ENCODE data around the gene MBIP. TPM values are rescaled to one million over a fixed set of nuclear protein-coding genes. Genes with fewer than 3 reads are reported as not detected.

MBIP gene
- total and polyA plus RNA-seq, 2 experiments from 2014 or later = 24.4 to 49.7 TPM

GRCh38 chr14:36256126-36256801 lies 64.2 kb downstream of the MBIP start:
- H4K20me1 ChIP-seq (replicated peaks; ENCODE audit: insufficient read depth) = no peaks in the 10 kb centered on the region
- H3K4me3 Mint-ChIP-seq = no peak overlapping the region
- no peaks in the 10 kb centered on the region for H3K79me2 ChIP-seq (replicated peaks; ENCODE audit: insufficient read depth)
- H3K27ac ChIP-seq (ENCODE audit: low read depth) = no peak overlapping the region
- H3K4me1 ChIP-seq (ENCODE audit: insufficient read depth) = peaks cover 5% of the 10 kb centered on the region; the same call in 1 of the 2 replicates
- H3K27me3 Mint-ChIP-seq (ENCODE audit: insufficient read depth, low read depth, poor library complexity) = no peaks in the 10 kb centered on the region
- no peaks in the 10 kb centered on the region for H3K36me3 ChIP-seq (ENCODE audit: insufficient read depth)
- DNase-seq (ENCODE audit: low spot score) (no peak), ATAC-seq (no peak)
- H3K9me3 Mint-ChIP-seq = no peaks in the 10 kb centered on the region; the same call in 1 of the 3 replicates
- TF ChIP-seq ZNF462 (CRISPR knock-in tag; IDR thresholded peaks at IDR 0.05) (no peak), ZNF114 (CRISPR knock-in tag; IDR thresholded peaks at IDR 0.05) (no peak), CTCF (conservative IDR thresholded peaks at IDR 0.05; ENCODE audit: low read depth in 2 of 2) (no peak), JUNB (IDR thresholded peaks at IDR 0.05; ENCODE audit: unreplicated experiment) (no peak), ZNF331 (CRISPR knock-in tag; IDR thresholded peaks at IDR 0.05; ENCODE audit: low read depth) (no peak), NANOG (IDR thresholded peaks at IDR 0.05; ENCODE audit: borderline replicate concordance) (no peak), POLR2AphosphoS5 (IDR thresholded peaks at IDR 0.05; ENCODE audit: low read depth) (no peak), REST (IDR thresholded peaks at IDR 0.05; ENCODE audit: unreplicated experiment) (no peak), CREB1 (CRISPR knock-in tag; IDR thresholded peaks at IDR 0.05; ENCODE audit: low read depth) (no peak), ETS1 (IDR thresholded peaks at IDR 0.05) (no peak), STAT1 (IDR thresholded peaks at IDR 0.05; ENCODE audit: unreplicated experiment) (no peak), EZH2phosphoT487 (IDR thresholded peaks at IDR 0.05; ENCODE audit: unreplicated experiment) (no peak), EZH2 (IDR thresholded peaks at IDR 0.05; ENCODE audit: low read depth, unreplicated experiment) (no peak)
- no peak overlapping the region for H3K4me3 ChIP-seq
- H3K4me2 ChIP-seq = no peak overlapping the region
- H3K27ac Mint-ChIP-seq = no peak overlapping the region
- H3K36me3 Mint-ChIP-seq (ENCODE audit: low read depth) = no peaks in the 10 kb centered on the region
- peaks cover 3% of the 10 kb centered on the region; the same call in 2 of the 3 replicates for H3K4me1 Mint-ChIP-seq
- H3K27me3 ChIP-seq (ENCODE audit: insufficient read depth) = no peaks in the 10 kb centered on the region
- no peak overlapping the region for H2AFZ ChIP-seq
- H3F3A ChIP-seq (replicated peaks; ENCODE audit: low read depth) = no peaks in the 10 kb centered on the region
- no peaks in the 10 kb centered on the region for H3K9me2 ChIP-seq (ENCODE audit: insufficient read depth)
